B cell (primary cell): ENCODE measurements around the gene PPIAL4G. TPM values are rescaled to one million over a fixed set of nuclear protein-coding genes. Genes with fewer than 3 reads are reported as not detected.
A peak's percentile ranks its signal among the peaks of the same experiment; 100 is the strongest.
"Not testable (repeated sequence)": the region's sequence is repeated elsewhere in the genome, so short reads cannot be mapped to it uniquely, and the experiment has no call there.

Experiments used
- ATAC-seq: fragments of 200-7000 bp; cut with Tn5 transposase; one replicate; pipeline ENCODE4 v1.10.0; 2021; ENCODE audit warnings: low read depth, mild to moderate bottlenecking, moderate number of reproducible peaks, moderate library complexity
- CTCF ChIA-PET: fragments of 350-600 bp; sonication (Branson Sonifier 250); formaldehyde crosslinking; loops from one replicate; lab custom pipeline; 2021; ENCODE audit warnings: antibody characterized with exemption, inconsistent platforms; lab: Charles Lee
- POLR2A ChIA-PET: fragments of 350-600 bp; sonication (Branson Sonifier 250); formaldehyde crosslinking; loops from one replicate; lab custom pipeline; 2021; ENCODE audit warnings: antibody characterized with exemption; lab: Charles Lee
- DNase-seq: peaks from one replicate; pipeline ENCODE4 v3.0.0; 2013
- H2AFZ ChIP-seq: 2 replicates; pipeline ENCODE4 v1.6.1; 2012; ENCODE audit warnings: mild to moderate bottlenecking, low read depth, low read length; ENCODE audit not compliant: insufficient read depth, poor library complexity, severe bottlenecking
- H3K27ac ChIP-seq, 2 donors: 1 replicate in 1 of 2; 2 replicates in 1 of 2; pipeline ENCODE4 v1.5.1; 2012 to 2013; ENCODE audit warnings: low read length in 2 of 2, mild to moderate bottlenecking in 2 of 2, moderate library complexity in 1 of 2
- H3K27me3 ChIP-seq, 4 experiments: fragments of 200-600 bp in 1 of 4; sonication (generic) in 1 of 4; replicated peaks in 1 of 4; 1 replicate in 2 of 4; 2 replicates in 2 of 4; pipeline versions ENCODE4 v1.6.1 to v1.7.0; 2013 to 2016; ENCODE audit warnings: low read length in 3 of 4, mild to moderate bottlenecking in 2 of 4, mixed read lengths in 1 of 4, moderate library complexity in 1 of 4; ENCODE audit not compliant: insufficient read depth in 4 of 4, control insufficient read depth in 3 of 4; ENCODE audit errors: control extremely low read depth in 1 of 4
- H3K36me3 ChIP-seq, 2 experiments: replicated peaks in 1 of 2; 1 replicate in 1 of 2; 2 replicates in 1 of 2; pipeline versions ENCODE4 v1.6.1 to v1.7.1; 2013; ENCODE audit warnings: low read length in 1 of 2; ENCODE audit not compliant: insufficient read depth in 2 of 2, control insufficient read depth in 1 of 2; ENCODE audit errors: control extremely low read depth in 1 of 2, extremely low read depth in 1 of 2
- H3K4me1 ChIP-seq, 2 donors: fragments of 200-600 bp in 1 of 2; sonication (generic) in 1 of 2; 1 replicate in 1 of 2; 2 replicates in 1 of 2; pipeline versions ENCODE4 v1.5.1 to v1.6.1; 2013 to 2017; ENCODE audit warnings: low read length in 2 of 2; ENCODE audit not compliant: control insufficient read depth in 2 of 2, insufficient read depth in 2 of 2
- H3K4me2 ChIP-seq: replicated peaks from 2 replicates; pipeline ENCODE3; 2012; ENCODE audit warnings: mild to moderate bottlenecking, low read depth, low read length; ENCODE audit not compliant: poor library complexity, severe bottlenecking
- H3K4me3 ChIP-seq, 5 experiments: fragments of 200-600 bp in 1 of 5; sonication (generic) in 1 of 5; 1 replicate in 3 of 5; 2 replicates in 2 of 5; pipeline versions ENCODE4 v1.5.1 to v1.7.0; 2011 to 2016; ENCODE audit warnings: low read length in 4 of 5, mild to moderate bottlenecking in 4 of 5, low read depth in 2 of 5, control low read depth in 1 of 5, moderate library complexity in 1 of 5; ENCODE audit not compliant: insufficient read depth in 1 of 5; ENCODE audit errors: control extremely low read depth in 1 of 5, extremely low read depth in 1 of 5
- H3K79me2 ChIP-seq: fragments of 200-600 bp; sonication (generic); one replicate; pipeline ENCODE4 v1.6.0; 2016; ENCODE audit warnings: low read length; ENCODE audit not compliant: control insufficient read depth, insufficient read depth
- H3K9ac ChIP-seq: fragments of 200-600 bp; sonication (generic); 2 replicates; pipeline ENCODE4 v1.6.1; 2017; ENCODE audit warnings: mild to moderate bottlenecking, low read length, moderate library complexity
- H3K9me3 ChIP-seq, 3 donors: one replicate each; pipeline versions ENCODE4 v1.6.1 to v1.7.1; 2013; ENCODE audit warnings: low read length in 2 of 3; ENCODE audit not compliant: control insufficient read depth in 2 of 3, insufficient read depth in 1 of 3; ENCODE audit errors: control extremely low read depth in 1 of 3
- H4K20me1 ChIP-seq: 2 replicates; pipeline ENCODE4 v1.6.0; 2012; ENCODE audit warnings: mild to moderate bottlenecking, low read length; ENCODE audit not compliant: insufficient read depth, control insufficient read depth, poor library complexity, severe bottlenecking
- H3K27ac Mint-ChIP-seq: one replicate; pipeline ENCODE4 v1.8.0; 2021; ENCODE audit warnings: mixed read lengths
- H3K27me3 Mint-ChIP-seq: one replicate; pipeline ENCODE4 v1.8.0; 2021; ENCODE audit warnings: mixed read lengths
- H3K4me1 Mint-ChIP-seq: one replicate; pipeline ENCODE4 v1.8.0; 2021; ENCODE audit warnings: mixed read lengths
- H3K4me3 Mint-ChIP-seq: one replicate; pipeline ENCODE4 v1.8.0; 2021; ENCODE audit warnings: mixed read lengths
- H3K9me3 Mint-ChIP-seq: one replicate; pipeline ENCODE4 v1.8.0; 2022; ENCODE audit warnings: mixed read lengths; ENCODE audit not compliant: insufficient read depth
- WGBS: methylation state at CpG from one replicate; pipeline ENCODE4 v1.1.5; 2013; ENCODE audit warnings: missing lambda C conversion rate; ENCODE audit not compliant: insufficient coverage; 5-methylcytosine and 5-hydroxymethylcytosine counted together
- intact Hi-C: fragments of 100-400 bp; cut with micrococcal nuclease; formaldehyde crosslinking; loops from one replicate; pipeline ENCODE4 v1.10.0; 2022
- polyA plus RNA-seq: library from polyadenylated mRNA; depleted of rRNA; stranded (reverse); fragments of >200 nt; gene quantifications from 2 replicates; pipeline ENCODE4 v1.2.3, GENCODE V29; 2012
- total RNA-seq, 2 donors: library from RNA; stranded (reverse); fragments of 120-200 nt in 1 of 2; gene quantifications; 1 replicate in 1 of 2; 2 replicates in 1 of 2; pipeline versions ENCODE4 v1.2.3 to v1.2.4, GENCODE V29; 2013 to 2022

The PPIAL4G gene
- total and polyA plus RNA-seq, 2 donors (not counting 1 experiment from before 2014, with no cell fraction given), result 0.03 to 1.4 TPM

DNA sequence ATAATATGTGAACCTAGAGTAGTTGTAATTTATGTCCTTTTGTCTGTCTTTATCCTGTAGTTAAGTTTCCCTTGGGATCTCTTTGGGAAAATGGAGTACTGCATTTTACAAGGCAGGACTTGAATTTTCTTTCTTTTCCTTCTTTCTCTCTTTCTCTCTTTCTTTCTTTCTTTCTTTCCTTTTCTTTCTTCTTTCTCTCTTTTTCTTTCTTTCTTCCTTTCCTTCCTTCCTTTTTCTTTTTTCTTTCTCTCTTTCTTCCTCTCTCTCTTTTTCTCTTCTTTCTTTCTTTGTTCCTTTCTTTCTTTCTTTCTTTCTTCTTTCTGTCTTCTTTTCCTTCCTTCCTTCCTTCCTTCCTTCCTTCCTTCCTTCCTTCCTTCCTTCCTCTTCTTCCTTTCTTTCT is 10.8 kb upstream of the PPIAL4G start:
- H2AFZ ChIP-seq, H3K9ac ChIP-seq, intact Hi-C loops, DNase-seq, H4K20me1 ChIP-seq, H3K36me3 ChIP-seq, H3K9me3 Mint-ChIP-seq, H3K9me3 ChIP-seq, H3K4me3 ChIP-seq, H3K4me1 ChIP-seq, H3K27ac Mint-ChIP-seq, H3K27me3 ChIP-seq, H3K4me3 Mint-ChIP-seq, POLR2A ChIA-PET, H3K79me2 ChIP-seq, H3K4me2 ChIP-seq, CTCF ChIA-PET, H3K27me3 Mint-ChIP-seq, H3K27ac ChIP-seq, ATAC-seq, H3K4me1 Mint-ChIP-seq: not testable (repeated sequence)

DNA sequence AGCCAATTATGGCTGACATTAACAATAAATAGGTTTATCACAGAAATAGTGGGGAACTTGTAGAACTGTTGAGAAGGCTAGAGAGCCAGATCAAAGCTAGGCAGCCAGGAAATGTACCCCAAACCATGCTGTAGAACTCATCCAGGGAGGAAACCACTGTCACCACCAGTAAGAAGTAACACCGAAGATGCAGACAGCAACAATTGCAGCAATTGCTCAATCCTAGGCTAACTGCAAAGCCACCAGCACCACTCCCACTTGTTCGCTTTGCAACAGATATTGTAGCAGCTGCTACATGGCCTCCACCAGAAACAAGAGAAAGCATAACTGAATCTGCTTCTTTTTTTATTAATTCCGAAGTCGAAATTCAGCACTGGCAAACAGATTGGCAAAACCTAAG is 2.0 kb downstream of the PPIAL4G start:
- POLR2A ChIA-PET, H4K20me1 ChIP-seq, H3K27ac Mint-ChIP-seq, intact Hi-C loops, H3K4me3 ChIP-seq, H3K27me3 ChIP-seq, H3K27me3 Mint-ChIP-seq, H3K4me3 Mint-ChIP-seq, CTCF ChIA-PET, H3K4me1 ChIP-seq, H3K9me3 ChIP-seq, H3K27ac ChIP-seq, H3K4me1 Mint-ChIP-seq, H3K4me2 ChIP-seq, ATAC-seq, H3K79me2 ChIP-seq, DNase-seq, H3K9me3 Mint-ChIP-seq, H3K9ac ChIP-seq, H3K36me3 ChIP-seq, H2AFZ ChIP-seq: not testable (repeated sequence)
- WGBS, result no CpG with 5 or more reads among the region's 4 CpGs

DNA sequence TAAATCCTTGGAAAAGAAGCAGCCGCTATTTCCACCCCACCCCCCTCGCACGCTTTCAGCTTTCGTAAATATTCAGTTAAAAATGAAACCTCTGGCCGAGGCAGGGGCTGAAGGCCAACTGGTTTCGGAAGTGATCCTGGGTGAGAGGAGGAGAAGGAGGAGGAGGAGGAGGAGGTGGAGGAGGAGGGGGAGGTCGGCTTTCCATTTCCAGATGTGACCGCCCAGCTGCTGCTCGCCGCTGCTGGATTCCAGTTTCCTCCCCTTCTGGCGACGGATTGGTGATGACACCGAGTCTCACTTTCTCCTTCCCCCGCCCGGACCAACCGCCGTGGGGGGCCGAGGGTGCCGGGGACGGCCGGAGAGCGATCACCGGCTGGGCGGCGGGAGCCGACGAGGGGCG is 23.4 kb downstream of the PPIAL4G start:
- CTCF ChIA-PET, H3K4me2 ChIP-seq, H4K20me1 ChIP-seq, H3K4me1 ChIP-seq, H3K27me3 Mint-ChIP-seq, DNase-seq, H3K27ac Mint-ChIP-seq, H3K79me2 ChIP-seq, H3K4me1 Mint-ChIP-seq, H3K9me3 Mint-ChIP-seq, intact Hi-C loops, H3K9me3 ChIP-seq, H3K27me3 ChIP-seq, ATAC-seq, H2AFZ ChIP-seq, H3K36me3 ChIP-seq: not testable (repeated sequence)
- peak overlapping the region in 4 of 5 experiments; percentile 54 to 64 (median 62) for H3K4me3 ChIP-seq
- POLR2A ChIA-PET, result interaction anchor here (0.5 kb wide), 1 partner anchor 1272 kb away, joined by 9 read pairs; no protein-coding TSS in a partner anchor
- H3K9ac ChIP-seq, result peak overlapping the region; percentile 76
- H3K4me3 Mint-ChIP-seq, result peak overlapping the region; percentile 39
- no CpG with 5 or more reads among the region's 28 CpGs for WGBS
- peak overlapping the region; percentile 84 to 90 for H3K27ac ChIP-seq

DNA sequence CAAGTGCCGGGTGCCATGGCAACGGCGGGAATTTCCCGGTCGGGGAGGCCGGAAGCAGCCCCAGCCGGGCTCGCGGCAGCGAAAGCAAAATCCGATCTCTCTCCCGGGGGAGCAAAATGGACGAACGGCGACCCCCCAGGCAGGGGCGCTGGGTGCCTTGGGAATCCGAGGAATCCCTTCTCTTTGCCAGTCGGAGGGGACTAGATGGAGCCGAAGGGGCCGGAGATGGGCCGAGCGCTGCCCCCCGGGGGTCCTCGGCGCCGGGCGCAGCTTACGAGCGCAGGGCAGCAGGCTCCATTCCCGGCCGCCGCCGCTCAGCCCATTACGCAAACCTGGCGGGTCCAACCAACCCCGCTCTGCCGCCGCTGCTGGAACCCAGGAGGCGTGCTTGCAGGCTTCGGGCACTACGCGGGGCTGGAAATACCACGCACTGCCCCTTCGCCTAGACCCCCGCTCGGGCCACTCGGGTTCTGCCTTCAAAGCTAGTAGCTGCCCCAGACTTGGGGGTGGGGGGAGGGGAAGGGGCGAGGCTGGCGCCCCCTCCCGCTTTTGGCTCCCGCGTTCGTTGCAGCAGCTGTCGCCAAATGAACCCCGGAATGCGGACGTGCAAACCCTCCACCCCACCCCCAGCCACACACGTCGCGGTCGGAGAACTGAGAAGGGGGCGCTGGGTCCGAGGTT is 24.1 kb downstream of the PPIAL4G start:
- 0% methylated on average over 11 of the region's 63 CpGs for WGBS
- H3K9me3 Mint-ChIP-seq, intact Hi-C loops, H3K27me3 Mint-ChIP-seq, H3K4me2 ChIP-seq, H3K9me3 ChIP-seq, H4K20me1 ChIP-seq, H3K27me3 ChIP-seq, H3K4me1 ChIP-seq, H3K36me3 ChIP-seq, H3K4me1 Mint-ChIP-seq, H2AFZ ChIP-seq, H3K79me2 ChIP-seq, ATAC-seq, CTCF ChIA-PET: not testable (repeated sequence)
- POLR2A ChIA-PET, result interaction anchor here (0.5 kb wide), 1 partner anchor 1271 kb away, joined by 9 read pairs; no protein-coding TSS in a partner anchor
- Histone ChIP-seq H3K4me3 (peak overlapping the region in 4 of 5 experiments; percentile 54 to 64 (median 62)), H3K9ac (peak overlapping the region; percentile 76), H3K27ac (peak overlapping the region; percentile 84 to 90)
- Mint-ChIP-seq H3K27ac (peak overlapping the region; percentile 83), H3K4me3 (peak overlapping the region; percentile 79)
- DNase-seq, result peak; percentile 73
